Measurements from ENCODE around the gene DENND4A. TPM values are rescaled to one million over a fixed set of nuclear protein-coding genes. Genes with fewer than 3 reads are reported as not detected.
"Not testable (repeated sequence)": the region's sequence is repeated elsewhere in the genome, so short reads cannot be mapped to it uniquely, and the experiment has no call there.

The DENND4A gene
- total RNA-seq, 1 experiment from 2014 or later = 16.9 TPM

DNA sequence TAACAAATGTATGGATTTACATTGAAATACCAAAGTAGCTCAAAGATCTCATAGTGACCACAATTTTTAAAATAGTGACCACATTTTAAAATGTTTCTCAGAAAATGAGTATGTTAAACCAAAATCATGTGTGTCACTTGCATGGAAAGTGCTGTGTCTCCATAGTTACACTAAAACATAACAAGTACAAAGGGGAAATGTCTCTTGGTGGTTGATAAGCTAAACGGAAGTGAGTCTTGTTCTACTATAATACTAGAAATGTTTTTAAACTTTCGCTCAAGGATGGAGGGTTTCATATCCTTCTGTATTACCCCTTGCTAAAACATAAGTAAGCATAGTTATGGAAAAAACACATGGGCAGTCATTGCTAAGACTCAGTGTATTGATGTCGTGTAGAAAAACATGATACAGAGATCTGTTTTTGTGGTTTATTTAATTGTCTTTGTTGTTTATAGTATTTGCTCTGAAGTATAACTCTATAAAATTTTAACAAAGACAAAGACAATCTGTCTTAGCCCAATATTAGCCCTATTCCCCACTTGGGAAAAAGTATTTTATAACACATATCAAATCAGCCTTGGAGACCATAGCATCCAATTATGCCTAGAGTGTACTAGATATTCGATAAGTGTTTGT, 27.0 kb upstream of the DENND4A start:
- TF ChIP-seq, protein P1, sequence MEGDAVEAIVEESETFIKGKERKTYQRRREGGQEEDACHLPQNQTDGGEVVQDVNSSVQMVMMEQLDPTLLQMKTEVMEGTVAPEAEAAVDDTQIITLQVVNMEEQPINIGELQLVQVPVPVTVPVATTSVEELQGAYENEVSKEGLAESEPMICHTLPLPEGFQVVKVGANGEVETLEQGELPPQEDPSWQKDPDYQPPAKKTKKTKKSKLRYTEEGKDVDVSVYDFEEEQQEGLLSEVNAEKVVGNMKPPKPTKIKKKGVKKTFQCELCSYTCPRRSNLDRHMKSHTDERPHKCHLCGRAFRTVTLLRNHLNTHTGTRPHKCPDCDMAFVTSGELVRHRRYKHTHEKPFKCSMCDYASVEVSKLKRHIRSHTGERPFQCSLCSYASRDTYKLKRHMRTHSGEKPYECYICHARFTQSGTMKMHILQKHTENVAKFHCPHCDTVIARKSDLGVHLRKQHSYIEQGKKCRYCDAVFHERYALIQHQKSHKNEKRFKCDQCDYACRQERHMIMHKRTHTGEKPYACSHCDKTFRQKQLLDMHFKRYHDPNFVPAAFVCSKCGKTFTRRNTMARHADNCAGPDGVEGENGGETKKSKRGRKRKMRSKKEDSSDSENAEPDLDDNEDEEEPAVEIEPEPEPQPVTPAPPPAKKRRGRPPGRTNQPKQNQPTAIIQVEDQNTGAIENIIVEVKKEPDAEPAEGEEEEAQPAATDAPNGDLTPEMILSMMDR (IDR thresholded peaks at IDR 0.05; ENCODE audit: unreplicated experiment) = no peak
- Mint-ChIP-seq H3K27me3 (ENCODE audit: insufficient read depth, unreplicated experiment) (no peaks in the 10 kb centered on the region), H3K4me1 (ENCODE audit: insufficient read depth, unreplicated experiment) (peaks cover under 1% of the 10 kb centered on the region), H3K36me3 (ENCODE audit: insufficient read depth, unreplicated experiment) (no peaks in the 10 kb centered on the region), H3K27ac (ENCODE audit: low read depth, unreplicated experiment) (no peak overlapping the region), H3K4me3 (ENCODE audit: unreplicated experiment) (no peak overlapping the region), H3K9me3 (ENCODE audit: unreplicated experiment) (peaks cover 3% of the 10 kb centered on the region)
- BruUV-seq (replicated peaks) = no TSS peak
- intact Hi-C loops (cut with micrococcal nuclease) = no loop called here
- ChIA-PET CTCF (interaction anchor here (0.6 to 0.9 kb wide), 2 partner anchors 98 to 482 kb away, joined by 3 to 4 read pairs; no protein-coding TSS in a partner anchor), POLR2A (interaction anchor here (0.8 to 2.1 kb wide), 4 partner anchors 21 to 28 kb away, joined by 3 to 6 read pairs (median 4); partner anchors contain the start of gene DENND4A)
- no peak for DNase-seq (ENCODE audit: unreplicated experiment)

DNA sequence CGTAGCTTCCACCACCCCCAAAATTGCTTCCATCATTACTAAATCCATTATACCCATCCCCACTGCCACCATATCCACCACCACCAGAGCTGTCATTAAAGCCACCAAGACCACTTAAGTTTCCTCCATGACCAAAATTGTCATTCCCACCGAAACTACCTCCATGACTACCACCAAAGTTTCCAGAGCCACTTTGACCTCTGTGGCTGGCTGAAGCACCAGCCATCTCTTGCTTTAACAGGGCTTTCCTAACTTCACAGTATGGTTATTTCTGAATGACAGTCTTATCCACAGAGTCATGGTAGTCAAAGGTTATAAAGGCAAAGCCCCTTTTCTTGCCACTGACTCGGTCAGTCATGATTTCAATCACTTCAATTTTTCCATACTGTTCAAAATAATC, 24.3 kb upstream of the DENND4A start:
- DNase-seq (ENCODE audit: unreplicated experiment) = no peak
- Mint-ChIP-seq H3K4me3 (ENCODE audit: unreplicated experiment) (no peak overlapping the region), H3K36me3 (ENCODE audit: insufficient read depth, unreplicated experiment) (peaks cover 7% of the 10 kb centered on the region), H3K27me3 (ENCODE audit: insufficient read depth, unreplicated experiment) (no peaks in the 10 kb centered on the region), H3K9me3 (ENCODE audit: unreplicated experiment) (peaks cover 14% of the 10 kb centered on the region), H3K4me1 (ENCODE audit: insufficient read depth, unreplicated experiment) (no peaks in the 10 kb centered on the region), H3K27ac (ENCODE audit: low read depth, unreplicated experiment) (no peak overlapping the region)
- no TSS peak for BruUV-seq (replicated peaks)
- intact Hi-C loops (cut with micrococcal nuclease) = no loop called here
- POLR2A ChIA-PET = interaction anchor here (0.6 kb wide), 1 partner anchor 57 kb away, joined by 3 read pairs; no protein-coding TSS in a partner anchor
- CTCF ChIA-PET = interaction anchor here (0.6 to 1.0 kb wide), 3 partner anchors 17 to 25 kb away, joined by 3 to 5 read pairs (median 3); no protein-coding TSS in a partner anchor
- TF ChIP-seq, protein P1 (IDR thresholded peaks at IDR 0.05; ENCODE audit: unreplicated experiment) = no peak

DNA sequence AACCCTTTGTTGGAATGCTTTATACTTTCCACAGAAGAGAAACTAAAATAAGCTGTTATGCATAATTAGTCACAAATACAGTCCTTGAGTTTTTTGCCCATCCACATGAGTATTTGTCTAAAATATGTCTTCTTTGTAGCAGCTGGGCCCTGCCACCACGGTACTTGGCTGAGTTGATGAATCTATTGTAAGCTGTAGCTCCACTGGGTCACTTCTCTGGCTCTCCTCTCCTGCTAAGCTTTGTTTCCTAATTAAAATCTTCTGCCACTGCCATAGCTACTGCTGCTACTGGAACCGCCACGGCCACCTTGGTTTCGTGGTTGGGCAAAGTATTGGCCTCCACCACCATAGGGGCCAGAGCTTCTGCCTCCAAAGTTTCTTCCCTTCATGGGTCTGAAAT, 23.9 kb upstream of the DENND4A start:
- BruUV-seq (replicated peaks); H3K27me3 Mint-ChIP-seq (ENCODE audit: insufficient read depth, unreplicated experiment); H3K36me3 Mint-ChIP-seq (ENCODE audit: insufficient read depth, unreplicated experiment); H3K4me1 Mint-ChIP-seq (ENCODE audit: insufficient read depth, unreplicated experiment); intact Hi-C loops (cut with micrococcal nuclease); H3K27ac Mint-ChIP-seq (ENCODE audit: low read depth, unreplicated experiment); H3K4me3 Mint-ChIP-seq (ENCODE audit: unreplicated experiment); DNase-seq (ENCODE audit: unreplicated experiment): not testable (repeated sequence)
- ChIA-PET POLR2A (interaction anchor here (0.6 kb wide), 1 partner anchor 56 kb away, joined by 3 read pairs; no protein-coding TSS in a partner anchor), CTCF (interaction anchor here (0.6 to 1.0 kb wide), 3 partner anchors 17 to 25 kb away, joined by 3 to 5 read pairs (median 3); no protein-coding TSS in a partner anchor)
- H3K9me3 Mint-ChIP-seq (ENCODE audit: unreplicated experiment) = peaks cover 14% of the 10 kb centered on the region

DNA sequence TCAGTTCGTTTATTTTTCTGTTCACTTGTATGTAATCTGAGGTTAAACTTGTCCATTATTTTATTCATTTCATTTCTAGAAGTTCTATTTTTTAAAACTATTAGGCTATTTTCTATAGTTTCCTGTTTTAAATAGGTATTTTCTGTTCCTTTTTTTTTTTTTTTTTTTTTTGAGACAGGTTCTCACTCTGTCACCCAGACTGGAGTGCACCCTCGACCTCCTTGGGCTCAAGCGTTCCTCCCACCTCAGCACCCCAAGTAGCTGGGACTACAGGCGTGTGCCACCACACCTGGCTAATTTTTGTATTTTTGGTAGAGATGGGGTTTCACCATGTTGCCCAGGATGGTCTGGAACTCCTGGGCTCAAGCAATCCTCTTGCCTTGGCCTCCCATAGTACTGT, 22.2 kb upstream of the DENND4A start:
- H3K36me3 Mint-ChIP-seq (ENCODE audit: insufficient read depth, unreplicated experiment); BruUV-seq (replicated peaks); H3K4me1 Mint-ChIP-seq (ENCODE audit: insufficient read depth, unreplicated experiment); intact Hi-C loops (cut with micrococcal nuclease); DNase-seq (ENCODE audit: unreplicated experiment); H3K4me3 Mint-ChIP-seq (ENCODE audit: unreplicated experiment); H3K27ac Mint-ChIP-seq (ENCODE audit: low read depth, unreplicated experiment); H3K27me3 Mint-ChIP-seq (ENCODE audit: insufficient read depth, unreplicated experiment): not testable (repeated sequence)
- ChIA-PET POLR2A (interaction anchor here (0.9 kb wide), 1 partner anchor 20 kb away, joined by 3 read pairs; no protein-coding TSS in a partner anchor), CTCF (interaction anchor here (1.2 kb wide), 1 partner anchor 10 kb away, joined by 7 read pairs; no protein-coding TSS in a partner anchor)
- H3K9me3 Mint-ChIP-seq (ENCODE audit: unreplicated experiment) = peaks cover 14% of the 10 kb centered on the region

DNA sequence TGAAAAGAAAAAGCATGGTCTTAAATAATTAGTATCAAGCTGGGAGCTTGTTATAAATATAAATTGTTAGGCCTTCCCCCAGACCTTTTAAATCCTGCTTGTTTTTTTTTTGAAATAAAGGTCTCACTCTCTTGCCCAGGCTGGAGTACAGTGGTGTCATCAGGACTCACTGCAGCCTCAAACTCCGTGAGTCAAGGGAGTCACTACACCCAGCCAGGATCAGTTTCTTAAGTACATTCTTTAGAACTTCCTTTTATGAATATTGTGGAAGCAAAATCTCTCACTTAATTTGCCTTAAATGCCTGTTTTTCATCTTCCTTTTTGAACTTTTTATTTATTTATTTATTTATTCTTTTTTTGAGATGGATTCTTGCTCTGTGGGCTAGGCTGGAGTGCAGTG, 20.8 kb upstream of the DENND4A start:
- intact Hi-C loops (cut with micrococcal nuclease) = no loop called here
- Mint-ChIP-seq H3K4me1 (ENCODE audit: insufficient read depth, unreplicated experiment) (no peaks in the 10 kb centered on the region), H3K36me3 (ENCODE audit: insufficient read depth, unreplicated experiment) (peaks cover 7% of the 10 kb centered on the region), H3K27me3 (ENCODE audit: insufficient read depth, unreplicated experiment) (no peaks in the 10 kb centered on the region), H3K4me3 (ENCODE audit: unreplicated experiment) (no peak overlapping the region), H3K9me3 (ENCODE audit: unreplicated experiment) (peaks cover 14% of the 10 kb centered on the region), H3K27ac (ENCODE audit: low read depth, unreplicated experiment) (no peak overlapping the region)
- POLR2A ChIA-PET = no interaction called here
- CTCF ChIA-PET = interaction anchor here (1.1 to 1.2 kb wide), 2 partner anchors 11 to 12 kb away, joined by 5 to 7 read pairs; no protein-coding TSS in a partner anchor
- no peak for DNase-seq (ENCODE audit: unreplicated experiment)
- BruUV-seq (replicated peaks) = no TSS peak
- TF ChIP-seq, protein P1 (IDR thresholded peaks at IDR 0.05; ENCODE audit: unreplicated experiment) = no peak
